GM15510 (cell line): ENCODE results near the gene SLC13A5.

Source experiments
- POLR2A ChIP-seq: IDR thresholded peaks from 3 replicates; pipeline ENCODE4 v1.6.1; 2011; ENCODE audit warnings: borderline replicate concordance; ENCODE audit not compliant: insufficient read length; ENCODE audit errors: extremely low read depth

The SLC13A5 gene

GRCh38 chr17:6639014-6639585 is 74.1 kb downstream of the SLC13A5 start:
- no peak for TF ChIP-seq POLR2A

DNA sequence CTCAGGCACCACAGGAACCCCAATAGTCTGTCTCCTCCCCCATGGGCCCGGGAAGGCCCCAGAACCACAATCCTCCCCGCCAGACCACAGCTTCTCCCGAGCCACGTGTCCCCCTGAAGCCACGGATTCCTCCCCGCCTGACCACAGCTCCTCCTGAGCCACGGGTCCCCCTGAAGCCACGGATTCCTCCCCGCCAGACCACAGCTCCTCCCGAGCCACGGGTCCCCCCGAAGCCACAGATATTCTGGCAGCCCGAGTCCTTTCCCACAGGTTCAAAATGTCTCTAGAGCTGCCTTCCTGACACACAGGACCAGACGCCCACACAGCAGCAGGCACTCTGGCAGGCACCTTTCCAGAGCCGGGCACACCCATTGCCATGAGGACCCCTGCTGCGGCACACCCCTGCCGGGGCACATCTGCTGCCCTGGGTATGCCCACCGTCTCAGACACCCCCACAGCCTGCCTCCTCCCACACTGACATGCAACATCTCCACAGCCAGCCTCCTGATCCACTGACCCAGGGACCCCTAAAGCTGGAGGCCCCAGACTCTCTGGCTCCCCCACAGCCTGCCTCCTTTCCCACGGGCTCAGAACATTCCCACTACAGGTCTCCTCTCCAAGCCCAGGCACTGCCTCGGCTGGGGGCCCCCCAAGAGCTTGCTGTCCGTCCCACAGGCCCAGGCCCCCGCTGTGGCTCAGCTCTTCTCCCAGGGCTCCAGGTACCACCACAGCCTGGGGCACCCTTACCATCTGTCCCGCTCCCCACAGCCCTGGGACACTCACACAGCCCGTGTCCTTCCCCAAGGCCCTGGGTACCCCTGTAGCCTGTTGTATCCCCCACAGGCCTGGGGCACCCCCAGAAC is 74.9 kb downstream of the SLC13A5 start:
- no peak for TF ChIP-seq POLR2A

- no peak for TF ChIP-seq POLR2A
Measured at GRCh38 chr17:6637458-6637840, 75.7 kb downstream of the SLC13A5 start.

DNA sequence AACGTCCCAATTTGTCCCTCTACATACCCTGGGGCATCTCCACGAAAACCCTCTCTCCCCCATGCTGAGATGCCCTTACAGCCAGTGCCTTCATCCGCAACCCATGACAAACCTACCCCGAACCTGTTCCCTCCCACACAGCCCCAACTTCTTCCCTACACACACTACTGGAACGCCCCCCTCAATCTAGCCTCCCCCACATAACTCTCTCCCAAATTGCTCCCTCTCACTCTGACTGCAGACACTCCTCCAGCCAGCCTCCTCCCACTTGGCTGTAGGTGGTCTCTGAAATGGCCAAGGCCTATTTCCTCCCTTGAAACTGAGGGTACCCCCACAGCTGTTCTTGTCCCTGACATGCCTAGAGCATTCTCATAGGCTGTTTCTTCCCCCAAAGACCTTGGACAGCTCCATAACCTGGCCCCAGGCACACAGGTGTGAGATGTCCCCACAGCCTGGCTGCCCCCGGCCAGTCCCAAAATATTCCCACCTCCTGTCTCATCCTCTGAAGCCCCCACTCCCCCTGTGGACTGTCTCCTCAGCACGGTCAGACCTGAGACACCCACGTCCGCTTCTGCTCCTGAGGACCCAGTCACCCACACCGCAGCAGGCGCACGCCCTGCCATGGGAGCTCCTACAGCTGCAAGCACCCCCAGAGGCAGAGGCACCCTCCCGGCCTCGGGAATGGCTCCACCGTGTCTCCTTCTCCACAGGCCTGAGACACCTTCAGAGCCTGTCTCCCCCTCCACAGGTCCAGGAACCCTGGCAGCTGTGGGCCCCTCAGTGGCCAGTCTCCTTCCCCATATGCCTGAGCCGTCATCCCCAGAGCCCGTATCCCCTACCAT is 76.3 kb downstream of the SLC13A5 start:
- TF ChIP-seq POLR2A, result no peak

DNA sequence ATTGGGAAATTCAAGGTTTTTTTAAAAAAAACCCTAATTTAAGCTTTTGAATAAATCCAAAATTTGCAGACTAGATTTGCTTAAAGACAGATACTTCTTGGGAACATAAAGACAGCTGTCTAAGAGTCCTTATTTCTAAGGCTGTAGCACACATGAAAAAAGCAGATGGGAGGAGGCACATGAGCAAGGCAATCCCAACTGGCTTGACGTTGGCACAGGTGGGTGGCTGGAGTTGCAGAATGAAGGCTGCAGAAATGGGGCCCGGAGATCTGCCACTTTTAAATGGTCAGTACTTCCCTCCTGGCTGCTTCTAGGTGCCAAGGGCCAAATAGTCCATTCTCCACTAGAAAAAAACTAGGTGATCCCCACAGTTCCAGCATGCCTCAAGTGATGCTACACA is 77.1 kb downstream of the SLC13A5 start:
- TF ChIP-seq POLR2A, result no peak
